H9 (cell line): ENCODE results near the gene C2CD2. TPM values are rescaled to one million over a fixed set of nuclear protein-coding genes. Genes with fewer than 3 reads are reported as not detected.
"Not testable (repeated sequence)": the region's sequence is repeated elsewhere in the genome, so short reads cannot be mapped to it uniquely, and the experiment has no call there.

Source experiments
- DNase-seq: peaks from one replicate; pipeline ENCODE4 v3.0.0-alpha.2; 2017
- H2AFZ ChIP-seq: one replicate; pipeline ENCODE4 v1.6.1; 2013; ENCODE audit warnings: mild to moderate bottlenecking, low read length, control low read depth, moderate library complexity
- H2AK5ac ChIP-seq: 2 replicates; pipeline ENCODE4 v1.6.1; 2013; ENCODE audit warnings: low read length, control low read depth, mixed read lengths; ENCODE audit not compliant: insufficient read length
- H2BK120ac ChIP-seq: one replicate; pipeline ENCODE4 v1.6.1; 2013; ENCODE audit warnings: low read depth, mild to moderate bottlenecking, low read length, control low read depth, inconsistent platforms; ENCODE audit not compliant: poor library complexity, severe bottlenecking
- H2BK12ac ChIP-seq: 2 replicates; pipeline ENCODE4 v1.6.1; 2013; ENCODE audit warnings: low read length, control low read depth, mixed read lengths, low read depth; ENCODE audit not compliant: insufficient read length
- H2BK15ac ChIP-seq: 2 replicates; pipeline ENCODE4 v1.6.1; 2013; ENCODE audit warnings: low read depth, low read length, control low read depth
- H2BK20ac ChIP-seq: one replicate; pipeline ENCODE4 v1.6.1; 2013; ENCODE audit warnings: low read depth, mild to moderate bottlenecking, low read length, control low read depth, inconsistent platforms; ENCODE audit not compliant: poor library complexity, severe bottlenecking
- H2BK5ac ChIP-seq: 2 replicates; pipeline ENCODE4 v1.6.1; 2013; ENCODE audit warnings: low read length, control low read depth, mixed read lengths; ENCODE audit not compliant: insufficient read length
- H3K14ac ChIP-seq: 2 replicates; pipeline ENCODE4 v1.6.1; 2013; ENCODE audit warnings: low read length, control low read depth; ENCODE audit not compliant: insufficient read depth
- H3K18ac ChIP-seq: 2 replicates; pipeline ENCODE4 v1.6.1; 2013; ENCODE audit warnings: low read depth, mild to moderate bottlenecking, mixed read lengths, low read length, control low read depth; ENCODE audit not compliant: insufficient read length
- H3K23ac ChIP-seq: 2 replicates; pipeline ENCODE4 v1.6.1; 2013; ENCODE audit warnings: low read length, control low read depth, mixed read lengths, low read depth; ENCODE audit not compliant: insufficient read length
- H3K23me2 ChIP-seq: 2 replicates; pipeline ENCODE4 v1.6.1; 2013; ENCODE audit warnings: low read depth, mild to moderate bottlenecking, mixed read lengths, low read length, control low read depth; ENCODE audit not compliant: insufficient read length, poor library complexity, severe bottlenecking
- H3K27ac ChIP-seq: 2 replicates; pipeline ENCODE4 v1.5.1; 2013; ENCODE audit warnings: low read length, control low read depth, mixed read lengths, low read depth; ENCODE audit not compliant: insufficient read length
- H3K27me3 ChIP-seq: 2 replicates; pipeline ENCODE4 v1.6.1; 2013; ENCODE audit warnings: low read length, control low read depth, inconsistent platforms; ENCODE audit not compliant: insufficient read depth
- H3K4ac ChIP-seq: 2 replicates; pipeline ENCODE4 v1.6.1; 2013; ENCODE audit warnings: low read depth, mild to moderate bottlenecking, control low read depth, inconsistent platforms, low read length, moderate library complexity
- H3K4me1 ChIP-seq: 2 replicates; pipeline ENCODE4 v1.6.1; 2013; ENCODE audit warnings: low read length, control low read depth, inconsistent platforms; ENCODE audit not compliant: insufficient read depth
- H3K4me2 ChIP-seq: 2 replicates; pipeline ENCODE4 v1.6.1; 2013; ENCODE audit warnings: low read length, control low read depth, mixed read lengths; ENCODE audit not compliant: insufficient read length, insufficient read depth
- H3K56ac ChIP-seq: 2 replicates; pipeline ENCODE4 v1.6.1; 2013; ENCODE audit warnings: low read depth, mild to moderate bottlenecking, mixed read lengths, low read length, control low read depth; ENCODE audit not compliant: insufficient read length
- H3K79me1 ChIP-seq: 2 replicates; pipeline ENCODE4 v1.6.1; 2013; ENCODE audit warnings: low read depth, mild to moderate bottlenecking, moderate library complexity, low read length, control low read depth, inconsistent platforms; ENCODE audit not compliant: insufficient read depth, poor library complexity, severe bottlenecking
- H3K79me2 ChIP-seq: 2 replicates; pipeline ENCODE4 v1.6.1; 2013; ENCODE audit warnings: low read length, control low read depth, inconsistent platforms; ENCODE audit not compliant: insufficient read depth
- H3K9ac ChIP-seq: 2 replicates; pipeline ENCODE4 v1.6.1; 2013; ENCODE audit warnings: low read length, control low read depth, mixed read lengths; ENCODE audit not compliant: insufficient read length; ENCODE audit errors: extremely low read depth
- H3K9me3 ChIP-seq: one replicate; pipeline ENCODE4 v1.6.1; 2013; ENCODE audit warnings: low read depth, low read length, inconsistent platforms; ENCODE audit not compliant: control insufficient read depth
- H3T11ph ChIP-seq: one replicate; pipeline ENCODE4 v1.6.1; 2013; ENCODE audit warnings: mild to moderate bottlenecking, low read length, control low read depth, inconsistent platforms
- H4K20me1 ChIP-seq: one replicate; pipeline ENCODE4 v1.6.1; 2013; ENCODE audit not compliant: control insufficient read depth, insufficient read length, insufficient read depth
- H4K5ac ChIP-seq: 2 replicates; pipeline ENCODE4 v1.6.1; 2013; ENCODE audit warnings: low read depth, mild to moderate bottlenecking, mixed read lengths, low read length, control low read depth; ENCODE audit not compliant: insufficient read length
- H4K8ac ChIP-seq: replicated peaks from 2 replicates; pipeline ENCODE4 v1.6.1; 2013; ENCODE audit warnings: low read length, control low read depth, mixed read lengths, low read depth; ENCODE audit not compliant: insufficient read length
- H4K91ac ChIP-seq: 2 replicates; pipeline ENCODE4 v1.6.1; 2013; ENCODE audit warnings: low read depth, mild to moderate bottlenecking, moderate library complexity, mixed read lengths, low read length, control low read depth; ENCODE audit not compliant: insufficient read length
- H3K27ac Mint-ChIP-seq, 3 experiments: 2 replicates in 2 of 3; 3 replicates in 1 of 3; pipeline ENCODE4 v1.8.0; 2020 to 2021; ENCODE audit warnings: mixed read lengths in 3 of 3, mild to moderate bottlenecking in 1 of 3, moderate library complexity in 1 of 3
- H3K27me3 Mint-ChIP-seq: 2 replicates; pipeline ENCODE4 v1.8.0; 2021; ENCODE audit warnings: low read depth, mild to moderate bottlenecking, moderate library complexity, mixed read lengths
- H3K36me3 Mint-ChIP-seq, 3 experiments: 2 replicates in 2 of 3; 3 replicates in 1 of 3; pipeline ENCODE4 v1.8.0; 2020 to 2021; ENCODE audit warnings: low read depth in 3 of 3, mixed read lengths in 3 of 3; ENCODE audit not compliant: insufficient read depth in 1 of 3
- H3K4me1 Mint-ChIP-seq, 2 experiments: 2 replicates each; pipeline ENCODE4 v1.8.0; 2020; ENCODE audit warnings: mixed read lengths in 2 of 2
- H3K4me3 Mint-ChIP-seq, 2 experiments: 2 replicates in 1 of 2; 3 replicates in 1 of 2; pipeline ENCODE4 v1.8.0; 2020 to 2021; ENCODE audit warnings: mild to moderate bottlenecking in 2 of 2, mixed read lengths in 2 of 2, moderate library complexity in 1 of 2
- H3K9me3 Mint-ChIP-seq, 2 experiments: 2 replicates in 1 of 2; 3 replicates in 1 of 2; pipeline ENCODE4 v1.8.0; 2020; ENCODE audit warnings: mild to moderate bottlenecking in 2 of 2, mixed read lengths in 2 of 2, moderate library complexity in 1 of 2
- CTCF ChIP-seq: fragments of 200-600 bp; sonication (generic); conservative IDR thresholded peaks from 3 replicates; pipeline ENCODE4 v1.8.0; 2021; ENCODE audit warnings: antibody characterized with exemption, mild to moderate bottlenecking
- WGBS: extraction: QIAGEN DNeasy Blood & Tissue Kit; methylation state at CpG from one replicate; pipeline ENCODE4 v1.1.7; 2013; ENCODE audit warnings: missing lambda C conversion rate, low lambda C conversion rate, mixed read lengths; ENCODE audit not compliant: insufficient read length; ENCODE audit errors: extremely low coverage; 5-methylcytosine and 5-hydroxymethylcytosine counted together
- total RNA-seq: library from RNA; stranded (reverse); gene quantifications from 2 replicates; pipeline ENCODE4 v1.2.1, GENCODE V29; 2021

The C2CD2 gene
- total RNA-seq, 1 experiment from 2014 or later = 14.6 TPM

GRCh38 chr21:41960386-41960785 is 6.6 kb upstream of the C2CD2 start:
- no peak overlapping the region for H2BK5ac ChIP-seq
- no peaks in the 10 kb centered on the region for H3K9me3 ChIP-seq
- no peak overlapping the region for H3T11ph ChIP-seq
- H3K9ac ChIP-seq = no peak overlapping the region
- TF ChIP-seq CTCF = no peak
- no peak overlapping the region for H2BK15ac ChIP-seq
- H3K14ac ChIP-seq = no peak overlapping the region
- no CpG with 5 or more reads among the region's 8 CpGs for WGBS
- H3K27ac ChIP-seq = no peak overlapping the region
- H2BK12ac ChIP-seq = no peak overlapping the region
- H2AK5ac ChIP-seq = no peak overlapping the region
- no peaks in the 10 kb centered on the region for H3K36me3 Mint-ChIP-seq
- no peak overlapping the region for H3K18ac ChIP-seq
- no peaks in the 10 kb centered on the region for H3K79me2 ChIP-seq
- H2BK20ac ChIP-seq = no peak overlapping the region
- no peak overlapping the region for H3K23ac ChIP-seq
- H3K4ac ChIP-seq = no peak overlapping the region
- no peak overlapping the region for H3K56ac ChIP-seq
- no peak overlapping the region for H2BK120ac ChIP-seq
- no peak for DNase-seq
- no peak overlapping the region for H4K91ac ChIP-seq
- no peak overlapping the region for H4K8ac ChIP-seq
- no peak overlapping the region for H3K4me3 Mint-ChIP-seq
- no peak overlapping the region for H4K5ac ChIP-seq
- no peak overlapping the region for H3K4me2 ChIP-seq
- no peaks in the 10 kb centered on the region for H3K27me3 ChIP-seq
- no peak overlapping the region for H2AFZ ChIP-seq
- H3K23me2 ChIP-seq = no peaks in the 10 kb centered on the region
- peaks cover 14 to 15% of the 10 kb centered on the region in 2 experiments for H3K4me1 Mint-ChIP-seq
- H3K4me1 ChIP-seq = no peaks in the 10 kb centered on the region
- peaks cover 10% of the 10 kb centered on the region for H3K27me3 Mint-ChIP-seq
- H3K79me1 ChIP-seq = no peaks in the 10 kb centered on the region
- no peak overlapping the region for H3K27ac Mint-ChIP-seq
- H3K9me3 Mint-ChIP-seq = no peaks in the 10 kb centered on the region
- H4K20me1 ChIP-seq = no peaks in the 10 kb centered on the region

GRCh38 chr21:41959697-41960096 is 5.9 kb upstream of the C2CD2 start:
- not testable (repeated sequence) for H4K5ac ChIP-seq, H3K23ac ChIP-seq, DNase-seq, H3K4me3 Mint-ChIP-seq, H4K8ac ChIP-seq, H3K27ac ChIP-seq, H4K20me1 ChIP-seq, H3K18ac ChIP-seq, H3K14ac ChIP-seq, H3K79me1 ChIP-seq, H3K79me2 ChIP-seq, H2BK15ac ChIP-seq, H3K23me2 ChIP-seq, H3K27me3 ChIP-seq, H3K4ac ChIP-seq, H3K4me2 ChIP-seq, H3K27ac Mint-ChIP-seq, H2AK5ac ChIP-seq, H3K9me3 ChIP-seq, H2BK5ac ChIP-seq, H3K4me1 ChIP-seq, H2AFZ ChIP-seq, H3K36me3 Mint-ChIP-seq, H2BK20ac ChIP-seq, H3K56ac ChIP-seq, H3K9ac ChIP-seq, H2BK12ac ChIP-seq, H3K9me3 Mint-ChIP-seq, H4K91ac ChIP-seq, H3T11ph ChIP-seq, H2BK120ac ChIP-seq
- Mint-ChIP-seq H3K4me1 (peaks cover 14 to 15% of the 10 kb centered on the region in 2 experiments), H3K27me3 (peaks cover 12% of the 10 kb centered on the region)
- WGBS = no CpG with 5 or more reads among the region's 11 CpGs
